Measurements from ENCODE around the gene PRKG2. TPM values are rescaled to one million over a fixed set of nuclear protein-coding genes. Genes with fewer than 3 reads are reported as not detected.

Gene PRKG2
- polyA plus RNA-seq, 1 donor (not counting 4 experiments of a cell fraction or from before 2014, with no cell fraction given) = 0.68 TPM

DNA sequence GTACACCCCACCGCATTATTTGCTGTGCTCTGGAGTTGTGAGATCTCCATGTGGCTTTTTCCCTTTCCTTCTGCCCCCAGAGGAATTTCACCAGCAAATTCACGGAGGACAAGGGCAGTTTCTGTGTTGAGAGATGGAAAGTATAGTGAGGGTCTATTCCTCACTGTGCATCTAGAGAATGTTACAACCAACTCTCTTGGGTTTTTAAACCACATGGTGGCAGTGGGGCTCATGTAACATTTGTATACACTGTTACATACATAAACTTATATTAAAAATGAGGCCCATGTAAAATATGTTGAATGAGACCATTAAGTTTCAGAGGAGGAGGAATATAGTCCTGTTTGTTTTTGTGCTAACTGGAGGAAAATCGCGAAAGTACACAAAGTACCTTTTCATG, 909 bp upstream of the PRKG2 start:
- H3K9me1 ChIP-seq (ENCODE audit: control insufficient read depth, extremely low read depth, insufficient read depth, low read length) = no peaks in the 10 kb centered on the region
- H3K79me2 ChIP-seq (ENCODE audit: control insufficient read depth, insufficient read depth, low read length) = no peaks in the 10 kb centered on the region
- peaks cover 27% of the 10 kb centered on the region for H3K27me3 ChIP-seq (ENCODE audit: control insufficient read depth, extremely low read depth, insufficient read depth, low read length)
- no peak overlapping the region for H3K9ac ChIP-seq (ENCODE audit: control insufficient read depth, extremely low read depth, insufficient read depth, low read length)
- H3K4me3 ChIP-seq (ENCODE audit: control insufficient read depth in 2 of 3, extremely low read depth in 1 of 3, insufficient read depth in 2 of 3, low read depth in 1 of 3, low read length in 3 of 3) = no peak overlapping the region
- dilution Hi-C loops (cut with MboI; ENCODE audit: extremely low pct_ligation_motif_present, low sequenced_read_pairs) = no loop called here
- DNase-seq (ENCODE audit: low read depth, low spot score) (no peak), FAIRE-seq (no peak)
- no peaks in the 10 kb centered on the region for H3K36me3 ChIP-seq (ENCODE audit: control insufficient read depth in 2 of 2, extremely low read depth in 1 of 2, insufficient read depth in 2 of 2, low read length in 2 of 2)
- no peak overlapping the region for H2AFZ ChIP-seq (ENCODE audit: control insufficient read depth, low read length)
- TF ChIP-seq, protein P1, sequence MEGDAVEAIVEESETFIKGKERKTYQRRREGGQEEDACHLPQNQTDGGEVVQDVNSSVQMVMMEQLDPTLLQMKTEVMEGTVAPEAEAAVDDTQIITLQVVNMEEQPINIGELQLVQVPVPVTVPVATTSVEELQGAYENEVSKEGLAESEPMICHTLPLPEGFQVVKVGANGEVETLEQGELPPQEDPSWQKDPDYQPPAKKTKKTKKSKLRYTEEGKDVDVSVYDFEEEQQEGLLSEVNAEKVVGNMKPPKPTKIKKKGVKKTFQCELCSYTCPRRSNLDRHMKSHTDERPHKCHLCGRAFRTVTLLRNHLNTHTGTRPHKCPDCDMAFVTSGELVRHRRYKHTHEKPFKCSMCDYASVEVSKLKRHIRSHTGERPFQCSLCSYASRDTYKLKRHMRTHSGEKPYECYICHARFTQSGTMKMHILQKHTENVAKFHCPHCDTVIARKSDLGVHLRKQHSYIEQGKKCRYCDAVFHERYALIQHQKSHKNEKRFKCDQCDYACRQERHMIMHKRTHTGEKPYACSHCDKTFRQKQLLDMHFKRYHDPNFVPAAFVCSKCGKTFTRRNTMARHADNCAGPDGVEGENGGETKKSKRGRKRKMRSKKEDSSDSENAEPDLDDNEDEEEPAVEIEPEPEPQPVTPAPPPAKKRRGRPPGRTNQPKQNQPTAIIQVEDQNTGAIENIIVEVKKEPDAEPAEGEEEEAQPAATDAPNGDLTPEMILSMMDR (optimal IDR thresholded peaks at IDR 0.05 in 1 of 3, IDR thresholded peaks at IDR 0.05 in 1 of 3, conservative IDR thresholded peaks at IDR 0.05 in 1 of 3; ENCODE audit: extremely low read depth in 1 of 3, insufficient read depth in 2 of 3, low read length in 3 of 3) = no peak
- TF ChIP-seq EZH2 (IDR thresholded peaks at IDR 0.05; ENCODE audit: low read length) = no peak
- H4K20me1 ChIP-seq (ENCODE audit: control insufficient read depth, extremely low read depth, insufficient read depth, low read length) = no peaks in the 10 kb centered on the region
- H3K4me1 ChIP-seq (ENCODE audit: control insufficient read depth, extremely low read depth, insufficient read depth, low read length) = no peaks in the 10 kb centered on the region
- no peak overlapping the region for H3K4me2 ChIP-seq (ENCODE audit: control insufficient read depth, extremely low read depth, insufficient read depth, low read depth, low read length)
- no peak overlapping the region for H3K27ac ChIP-seq (ENCODE audit: control insufficient read depth, insufficient read depth, low read length)
- H3K9me3 ChIP-seq (ENCODE audit: control insufficient read depth, low read depth, low read length) = no peaks in the 10 kb centered on the region

GRCh38 chr4:81214144-81214880, 710 bp downstream of the PRKG2 start:
- FAIRE-seq (no peak), DNase-seq (ENCODE audit: low read depth, low spot score) (no peak)
- Histone ChIP-seq H3K9me3 (ENCODE audit: control insufficient read depth, low read depth, low read length) (no peaks in the 10 kb centered on the region), H3K4me3 (ENCODE audit: control insufficient read depth in 2 of 3, extremely low read depth in 1 of 3, insufficient read depth in 2 of 3, low read depth in 1 of 3, low read length in 3 of 3) (peak overlapping the region in 2 of 3 experiments; percentile 22 to 24), H3K79me2 (ENCODE audit: control insufficient read depth, insufficient read depth, low read length) (no peaks in the 10 kb centered on the region), H2AFZ (ENCODE audit: control insufficient read depth, low read length) (peak overlapping the region; percentile 38), H3K4me1 (ENCODE audit: control insufficient read depth, extremely low read depth, insufficient read depth, low read length) (no peaks in the 10 kb centered on the region), H3K4me2 (ENCODE audit: control insufficient read depth, extremely low read depth, insufficient read depth, low read depth, low read length) (peak overlapping the region; percentile 31), H3K36me3 (ENCODE audit: control insufficient read depth in 2 of 2, extremely low read depth in 1 of 2, insufficient read depth in 2 of 2, low read length in 2 of 2) (no peaks in the 10 kb centered on the region), H3K9ac (ENCODE audit: control insufficient read depth, extremely low read depth, insufficient read depth, low read length) (no peak overlapping the region), H3K27me3 (ENCODE audit: control insufficient read depth, extremely low read depth, insufficient read depth, low read length) (peaks cover 27% of the 10 kb centered on the region), H4K20me1 (ENCODE audit: control insufficient read depth, extremely low read depth, insufficient read depth, low read length) (no peaks in the 10 kb centered on the region), H3K9me1 (ENCODE audit: control insufficient read depth, extremely low read depth, insufficient read depth, low read length) (no peaks in the 10 kb centered on the region), H3K27ac (ENCODE audit: control insufficient read depth, insufficient read depth, low read length) (no peak overlapping the region)
- dilution Hi-C loops (cut with MboI; ENCODE audit: extremely low pct_ligation_motif_present, low sequenced_read_pairs) = no loop called here
- peak; percentile 81 for TF ChIP-seq EZH2 (IDR thresholded peaks at IDR 0.05; ENCODE audit: low read length)
- TF ChIP-seq, protein P1 (optimal IDR thresholded peaks at IDR 0.05 in 1 of 3, IDR thresholded peaks at IDR 0.05 in 1 of 3, conservative IDR thresholded peaks at IDR 0.05 in 1 of 3; ENCODE audit: extremely low read depth in 1 of 3, insufficient read depth in 2 of 3, low read length in 3 of 3) = no peak
